HEK293 (cell line): ENCODE measurements around the gene ADRA2B.

Experiments
- CTCF ChIA-PET: fragments of 350-600 bp; formaldehyde crosslinking; extraction: SDS; loops from one replicate; lab custom pipeline; 2021; ENCODE audit warnings: antibody characterized with exemption; lab: Yijun Ruan, JAX
- POLR2A ChIA-PET: fragments of 300-600 bp; formaldehyde crosslinking; extraction: SDS; loops from one replicate; lab custom pipeline; 2020; ENCODE audit warnings: antibody characterized with exemption, inconsistent platforms; lab: Yijun Ruan, JAX
- H3K27ac ChIP-seq: fragments of 200-500 bp; sonication (Bioruptor generic); 2 replicates; pipeline ENCODE4 v1.5.1; 2014; ENCODE audit warnings: low read depth, low read length, control low read depth, inconsistent platforms; ENCODE audit errors: extremely low read depth
- H3K36me3 ChIP-seq, 2 experiments: fragments of 200-500 bp in 1 of 2; sonication (Bioruptor generic) in 1 of 2; 1 replicate in 1 of 2; 2 replicates in 1 of 2; pipeline ENCODE4 v1.5.1; 2014 to 2017; ENCODE audit warnings: inconsistent platforms in 2 of 2, low read length in 2 of 2; ENCODE audit not compliant: control insufficient read depth in 2 of 2, insufficient read depth in 1 of 2
- H3K4me1 ChIP-seq: fragments of 200-500 bp; sonication (Bioruptor generic); 2 replicates; pipeline ENCODE4 v1.5.1; 2014; ENCODE audit warnings: mild to moderate bottlenecking, low read length, inconsistent platforms; ENCODE audit not compliant: control insufficient read depth, insufficient read depth
- H3K4me3 ChIP-seq: 2 replicates; pipeline ENCODE4 v1.5.1; 2011; ENCODE audit warnings: low read depth, mild to moderate bottlenecking, control low read depth, low read length, moderate library complexity
- H3K9me3 ChIP-seq: fragments of 200-500 bp; sonication (Bioruptor generic); 2 replicates; pipeline ENCODE4 v1.5.1; 2014; ENCODE audit warnings: low read depth, low read length, inconsistent platforms; ENCODE audit not compliant: control insufficient read depth, insufficient read depth
- BCL11B ChIP-seq: fragments of 450-650 bp; formaldehyde crosslinking; IDR thresholded peaks from 2 replicates; pipeline ENCODE4 v1.5.1; 2016; ENCODE audit warnings: low read depth, missing biosample characterization, missing genetic modification characterization
- PRDM10 ChIP-seq: fragments of 450-650 bp; formaldehyde crosslinking; IDR thresholded peaks from 2 replicates; pipeline ENCODE4 v1.5.1; 2016; ENCODE audit warnings: missing biosample characterization, missing genetic modification characterization
- RBAK ChIP-seq: fragments of 450-650 bp; formaldehyde crosslinking; IDR thresholded peaks from 2 replicates; pipeline ENCODE4 v1.5.1; 2016; ENCODE audit warnings: missing biosample characterization, missing genetic modification characterization
- REPIN1 ChIP-seq: fragments of 450-650 bp; formaldehyde crosslinking; IDR thresholded peaks from 2 replicates; pipeline ENCODE4 v1.5.1; 2017; ENCODE audit warnings: missing biosample characterization, missing genetic modification characterization, low read depth
- SALL2 ChIP-seq: fragments of 450-650 bp; formaldehyde crosslinking; IDR thresholded peaks from 2 replicates; pipeline ENCODE4 v1.5.0; 2017; ENCODE audit warnings: missing biosample characterization, mild to moderate bottlenecking, missing genetic modification characterization, borderline replicate concordance
- ZBTB8A ChIP-seq: fragments of 450-650 bp; formaldehyde crosslinking; IDR thresholded peaks from 2 replicates; pipeline ENCODE4 v1.5.1; 2016; ENCODE audit warnings: missing biosample characterization, missing genetic modification characterization
- ZNF138 ChIP-seq: fragments of 450-650 bp; formaldehyde crosslinking; IDR thresholded peaks from 2 replicates; pipeline ENCODE4 v1.5.1; 2016; ENCODE audit warnings: missing biosample characterization, missing genetic modification characterization, borderline replicate concordance
- ZNF174 ChIP-seq: fragments of 450-650 bp; formaldehyde crosslinking; IDR thresholded peaks from 2 replicates; pipeline ENCODE4 v1.5.0; 2017; ENCODE audit warnings: missing biosample characterization, mild to moderate bottlenecking, missing genetic modification characterization
- ZNF18 ChIP-seq: fragments of 450-650 bp; formaldehyde crosslinking; IDR thresholded peaks from 2 replicates; pipeline ENCODE4 v1.5.1; 2016; ENCODE audit warnings: missing biosample characterization, missing genetic modification characterization
- ZNF274 ChIP-seq, 2 experiments: fragments of 200-500 bp in 1 of 2; fragments of 450-650 bp in 1 of 2; sonication (Bioruptor generic) in 1 of 2; formaldehyde crosslinking in 1 of 2; IDR thresholded peaks; 2 replicates each; pipeline versions ENCODE4 v1.5.1 to v1.6.1; 2014 to 2016; ENCODE audit warnings: borderline replicate concordance in 1 of 2, inconsistent platforms in 1 of 2, low read length in 1 of 2, missing biosample characterization in 1 of 2, missing genetic modification characterization in 1 of 2
- ZNF292 ChIP-seq: fragments of 450-650 bp; formaldehyde crosslinking; IDR thresholded peaks from 2 replicates; pipeline ENCODE4 v1.5.1; 2016; ENCODE audit warnings: low read depth, missing biosample characterization, missing genetic modification characterization, borderline replicate concordance
- ZNF311 ChIP-seq: fragments of 450-650 bp; formaldehyde crosslinking; IDR thresholded peaks from 2 replicates; pipeline ENCODE4 v1.5.1; 2017; ENCODE audit warnings: missing biosample characterization, missing genetic modification characterization, borderline replicate concordance
- ZNF510 ChIP-seq: fragments of 450-650 bp; formaldehyde crosslinking; IDR thresholded peaks from 2 replicates; pipeline ENCODE4 v1.5.1; 2018; ENCODE audit warnings: mild to moderate bottlenecking, missing genetic modification characterization, missing biosample characterization; ENCODE audit not compliant: insufficient replicate concordance
- ZNF529 ChIP-seq: fragments of 450-650 bp; formaldehyde crosslinking; IDR thresholded peaks from 2 replicates; pipeline ENCODE4 v1.5.1; 2017; ENCODE audit warnings: missing genetic modification characterization, missing biosample characterization; ENCODE audit not compliant: insufficient replicate concordance
- ZNF530 ChIP-seq: fragments of 450-650 bp; formaldehyde crosslinking; IDR thresholded peaks from 2 replicates; pipeline ENCODE4 v1.5.1; 2016; ENCODE audit warnings: low read depth, missing biosample characterization, missing genetic modification characterization
- ZNF561 ChIP-seq: fragments of 450-650 bp; IDR thresholded peaks from 2 replicates; pipeline ENCODE4 v1.5.1; 2018; ENCODE audit warnings: missing biosample characterization, missing genetic modification characterization, borderline replicate concordance
- ZNF645 ChIP-seq: fragments of 450-650 bp; formaldehyde crosslinking; IDR thresholded peaks from 2 replicates; pipeline ENCODE4; 2016; ENCODE audit warnings: missing biosample characterization, missing genetic modification characterization
- ZNF707 ChIP-seq: fragments of 450-650 bp; formaldehyde crosslinking; IDR thresholded peaks from 2 replicates; pipeline ENCODE4 v1.5.1; 2016; ENCODE audit warnings: missing biosample characterization, missing genetic modification characterization
- ZSCAN18 ChIP-seq: fragments of 450-650 bp; formaldehyde crosslinking; IDR thresholded peaks from 2 replicates; pipeline ENCODE4 v1.5.1; 2016; ENCODE audit warnings: missing biosample characterization, missing genetic modification characterization
- ZSCAN23 ChIP-seq: fragments of 450-650 bp; formaldehyde crosslinking; IDR thresholded peaks from 2 replicates; pipeline ENCODE4 v1.5.1; 2016; ENCODE audit warnings: missing biosample characterization, missing genetic modification characterization

The ADRA2B gene

GRCh38 chr2:96138179-96139145 lies 22.1 kb upstream of the ADRA2B start, which contains the start of gene ASTL (continued):
- no peak for TF ChIP-seq REPIN1 (tag by site-specific recombination)
- TF ChIP-seq ZNF174 (tag by site-specific recombination) = no peak
- no peak for TF ChIP-seq ZNF510 (tag by site-specific recombination)
- TF ChIP-seq ZNF645 = no peak
- no peak for TF ChIP-seq ZNF561 (tag by site-specific recombination)
- TF ChIP-seq ZNF292 (tag by site-specific recombination) = no peak

GRCh38 chr2:96137321-96138178 lies 21.2 kb upstream of the ADRA2B start:
- CTCF ChIA-PET = interaction anchor here (0.6 to 10.0 kb wide), 12 partner anchors 9 to 371 kb away, joined by 3 to 142 read pairs (median 4); partner anchors contain the start of genes CIAO1 and DUSP2
- Histone ChIP-seq H3K4me1 (no peaks in the 10 kb centered on the region), H3K27ac (no peak overlapping the region), H3K4me3 (no peak overlapping the region), H3K9me3 (no peaks in the 10 kb centered on the region), H3K36me3 (no peaks in the 10 kb centered on the region)
- TF ChIP-seq BCL11B (tag by site-specific recombination) (no peak), ZBTB8A (tag by site-specific recombination) (no peak), ZNF707 (no peak), ZNF138 (tag by site-specific recombination) (no peak), ZNF311 (tag by site-specific recombination) (no peak), ZNF530 (tag by site-specific recombination) (no peak), ZSCAN18 (tag by site-specific recombination) (no peak), RBAK (tag by site-specific recombination) (no peak), SALL2 (tag by site-specific recombination) (no peak)
- POLR2A ChIA-PET = interaction anchor here (2.2 kb wide), 1 partner anchor 37 kb away, joined by 8 read pairs; no protein-coding TSS in a partner anchor

GRCh38 chr2:96136129-96136720 lies 19.9 kb upstream of the ADRA2B start:
- no peak overlapping the region for H3K27ac ChIP-seq
- ChIA-PET POLR2A (no interaction called here), CTCF (interaction anchor here (0.6 to 10.0 kb wide), 6 partner anchors 10 to 138 kb away, joined by 3 to 142 read pairs (median 4); partner anchors contain the start of gene DUSP2)
- no peaks in the 10 kb centered on the region for H3K9me3 ChIP-seq
- H3K4me1 ChIP-seq = no peaks in the 10 kb centered on the region
- H3K4me3 ChIP-seq = no peak overlapping the region
- no peaks in the 10 kb centered on the region for H3K36me3 ChIP-seq
- TF ChIP-seq PRDM10 (tag by site-specific recombination) = peak; percentile 3; the same call in 1 of the 2 replicates
- no peak for TF ChIP-seq ZSCAN23 (tag by site-specific recombination)
- TF ChIP-seq ZNF274 (IDR thresholded peaks at IDR 0.05; ENCODE audit: low read length) = no peak
- TF ChIP-seq ZNF274 (tag by site-specific recombination; IDR thresholded peaks at IDR 0.05; ENCODE audit: borderline replicate concordance) = no peak
- no peak for TF ChIP-seq ZNF529 (tag by site-specific recombination)
- TF ChIP-seq ZNF530 (tag by site-specific recombination) = no peak
- no peak for TF ChIP-seq ZNF18 (tag by site-specific recombination)
